ENCODE measurements around the gene OR1A2. TPM values are rescaled to one million over a fixed set of nuclear protein-coding genes. Genes with fewer than 3 reads are reported as not detected.

Gene OR1A2
- not detected for total RNA-seq

- peaks cover 11% of the 10 kb centered on the region for H3K27me3 ChIP-seq
- no peaks in the 10 kb centered on the region for H3K4me1 ChIP-seq
- H3K9me3 ChIP-seq, result no peaks in the 10 kb centered on the region
- no peak for TF ChIP-seq EP300 (IDR thresholded peaks at IDR 0.05; ENCODE audit: low read depth)
- no peak for TF ChIP-seq POLR2A (IDR thresholded peaks at IDR 0.05)
- TF ChIP-seq CTCF (IDR thresholded peaks at IDR 0.05), result no peak
- no peak for TF ChIP-seq POLR2AphosphoS5 (IDR thresholded peaks at IDR 0.05)
- in situ Hi-C loops (cut with MboI; ENCODE audit: low pct_ligation_motif_present in 1 of 4, low pct_unique_long_range_greater_than_20kb in 1 of 4, low sequenced_read_pairs in 3 of 4) (no loop called here), intact Hi-C loops (cut with DNase I; ENCODE audit: low total_unique reads) (no loop called here)
- WGBS, 2 donors (ENCODE audit: low coverage in 1 of 2), result 80 to 82% methylated on average over 4 of the region's 4 CpGs
- H3K4me3 ChIP-seq, result no peak within 1 kb of the TSS
- no peak for DNase-seq
- no peaks in the 10 kb centered on the region for H3K36me3 ChIP-seq
- no peak within 1 kb of the TSS for H3K27ac ChIP-seq
These were observed at the start of gene OR1A2 for GRCh38 chr17:3197219-3197618. TSS of gene OR1A2 (plus strand) at chr17:3197519. CDS start at chr17:3197519, 0 bp downstream.

- DNase-seq, result no peak
- 62 to 63% methylated on average over 1 of the region's 1 CpG for WGBS, 2 donors (ENCODE audit: low coverage in 1 of 2)
- Histone ChIP-seq H3K9me3 (no peaks in the 10 kb centered on the region), H3K36me3 (no peaks in the 10 kb centered on the region), H3K27ac (no peak overlapping the region), H3K4me3 (no peak overlapping the region), H3K27me3 (peaks cover 9% of the 10 kb centered on the region), H3K4me1 (no peaks in the 10 kb centered on the region)
- TF ChIP-seq CTCF (IDR thresholded peaks at IDR 0.05), result no peak
- no peak for TF ChIP-seq POLR2A (IDR thresholded peaks at IDR 0.05)
- TF ChIP-seq EP300 (IDR thresholded peaks at IDR 0.05; ENCODE audit: low read depth), result no peak
- TF ChIP-seq POLR2AphosphoS5 (IDR thresholded peaks at IDR 0.05), result no peak
- in situ Hi-C loops (cut with MboI; ENCODE audit: low pct_ligation_motif_present in 1 of 4, low pct_unique_long_range_greater_than_20kb in 1 of 4, low sequenced_read_pairs in 3 of 4), result no loop called here
- intact Hi-C loops (cut with DNase I; ENCODE audit: low total_unique reads), result no loop called here
These were observed 40.1 kb upstream of the OR1A2 start for GRCh38 chr17:3157218-3157617.

- no peak for TF ChIP-seq POLR2A (IDR thresholded peaks at IDR 0.05)
- no peak for TF ChIP-seq EP300 (IDR thresholded peaks at IDR 0.05; ENCODE audit: low read depth)
- no peak for TF ChIP-seq POLR2AphosphoS5 (IDR thresholded peaks at IDR 0.05)
- TF ChIP-seq CTCF (IDR thresholded peaks at IDR 0.05), result no peak
- intact Hi-C loops (cut with DNase I; ENCODE audit: low total_unique reads), result no loop called here
- no peak overlapping the region for H3K4me3 ChIP-seq
- H3K36me3 ChIP-seq, result no peaks in the 10 kb centered on the region
- no peaks in the 10 kb centered on the region for H3K27me3 ChIP-seq
- no peaks in the 10 kb centered on the region for H3K4me1 ChIP-seq
- WGBS, 2 donors (ENCODE audit: low coverage in 1 of 2), result 36 to 64% methylated on average over 3 to 5 of the region's 5 CpGs
- DNase-seq, result no peak
- in situ Hi-C loops (cut with MboI; ENCODE audit: low pct_ligation_motif_present in 1 of 4, low pct_unique_long_range_greater_than_20kb in 1 of 4, low sequenced_read_pairs in 3 of 4), result no loop called here
- H3K9me3 ChIP-seq, result peaks cover 0 to 6% of the 10 kb centered on the region in 2 donors
- no peak overlapping the region for H3K27ac ChIP-seq
These were observed 29.7 kb upstream of the OR1A2 start for GRCh38 chr17:3167574-3167973.

- DNase-seq, result no peak
- in situ Hi-C loops (cut with MboI; ENCODE audit: low pct_ligation_motif_present in 1 of 4, low pct_unique_long_range_greater_than_20kb in 1 of 4, low sequenced_read_pairs in 3 of 4), result no loop called here
- Histone ChIP-seq H3K36me3 (no peaks in the 10 kb centered on the region), H3K4me3 (no peak overlapping the region), H3K9me3 (no peaks in the 10 kb centered on the region), H3K4me1 (no peaks in the 10 kb centered on the region), H3K27ac (no peak overlapping the region), H3K27me3 (peaks cover 11% of the 10 kb centered on the region)
- TF ChIP-seq EP300 (IDR thresholded peaks at IDR 0.05; ENCODE audit: low read depth), result no peak
- TF ChIP-seq POLR2A (IDR thresholded peaks at IDR 0.05), result no peak
- 0 to 55% methylated on average over 1 to 4 of the region's 4 CpGs for WGBS, 2 donors (ENCODE audit: low coverage in 1 of 2)
- intact Hi-C loops (cut with DNase I; ENCODE audit: low total_unique reads), result no loop called here
These were observed 7.4 kb upstream of the OR1A2 start for GRCh38 chr17:3189961-3190360.

- TF ChIP-seq POLR2A (IDR thresholded peaks at IDR 0.05), result no peak
- TF ChIP-seq EP300 (IDR thresholded peaks at IDR 0.05; ENCODE audit: low read depth), result no peak
- no peak for TF ChIP-seq POLR2AphosphoS5 (IDR thresholded peaks at IDR 0.05)
- TF ChIP-seq CTCF (IDR thresholded peaks at IDR 0.05), result no peak
- H3K27ac ChIP-seq, result no peak within 1 kb of the TSS
- H3K36me3 ChIP-seq, result no peaks in the 10 kb centered on the region
- intact Hi-C loops (cut with DNase I; ENCODE audit: low total_unique reads) (no loop called here), in situ Hi-C loops (cut with MboI; ENCODE audit: low pct_ligation_motif_present in 1 of 4, low pct_unique_long_range_greater_than_20kb in 1 of 4, low sequenced_read_pairs in 3 of 4) (loop anchor here in 1 of 4 donors (25.0 kb wide), 1 partner anchor 105 kb away; no protein-coding TSS in a partner anchor)
- no peak within 1 kb of the TSS for H3K4me3 ChIP-seq
- H3K9me3 ChIP-seq, result no peaks in the 10 kb centered on the region
- H3K27me3 ChIP-seq, result no peaks in the 10 kb centered on the region
- DNase-seq, result no peak
- WGBS, 2 donors (ENCODE audit: low coverage in 1 of 2), result 72% methylated on average over 7 of the region's 7 CpGs; no CpG with 5 or more reads in 1 of the 2 donors
- H3K4me1 ChIP-seq, result no peaks in the 10 kb centered on the region
These were observed 10.0 kb downstream of the OR1A2 start, which contains the start of gene OR1A1 for GRCh38 chr17:3207367-3207766. TSS of gene OR1A1 (plus strand) at chr17:3207667. CDS start at chr17:3215621, 7,954 bp downstream.
